Stimulated activated CD4-positive, alpha-beta T cell treated with anti-CD3 and anti-CD28 coated beads, Interleukin-2, amount 100 ng/mL, for 48 hours (primary cell): ENCODE measurements around the gene JMJD1C.

Experiments
- DNase-seq, 2 donors: peaks; one replicate each; pipeline ENCODE4 v3.0.0-alpha.2; 2020

The JMJD1C gene

GRCh38 chr10:63209705-63210104 lies 256.1 kb downstream of the JMJD1C start:
- no peak for DNase-seq

- no peak for DNase-seq
Measured at GRCh38 chr10:63208986-63209385, 256.8 kb downstream of the JMJD1C start.

- no peak for DNase-seq
Measured at GRCh38 chr10:63206997-63207811, 258.6 kb downstream of the JMJD1C start.

- DNase-seq = no peak
Measured at GRCh38 chr10:63206576-63206975, 259.2 kb downstream of the JMJD1C start.

- no peak for DNase-seq
Measured at GRCh38 chr10:63205421-63205820, 260.4 kb downstream of the JMJD1C start.

GRCh38 chr10:63204667-63205391 lies 260.9 kb downstream of the JMJD1C start:
- DNase-seq = no peak

- DNase-seq = no peak
Measured at GRCh38 chr10:63201118-63201517, 264.7 kb downstream of the JMJD1C start.

- DNase-seq = no peak
Measured at GRCh38 chr10:63200431-63200830, 265.3 kb downstream of the JMJD1C start.

GRCh38 chr10:63199716-63200115 lies 266.1 kb downstream of the JMJD1C start:
- no peak for DNase-seq

- no peak for DNase-seq
Measured at GRCh38 chr10:63197344-63198092, 268.3 kb downstream of the JMJD1C start.

GRCh38 chr10:63192826-63193225 lies 273.0 kb downstream of the JMJD1C start:
- DNase-seq = no peak

GRCh38 chr10:63175534-63175933 lies 290.2 kb downstream of the JMJD1C start:
- no peak for DNase-seq

- DNase-seq = no peak
Measured at GRCh38 chr10:63173468-63174232, 292.1 kb downstream of the JMJD1C start.

- DNase-seq = no peak
Measured at GRCh38 chr10:63171926-63172325, 293.9 kb downstream of the JMJD1C start.

GRCh38 chr10:63171255-63171855 lies 294.4 kb downstream of the JMJD1C start:
- DNase-seq = no peak

- DNase-seq = no peak
Measured at GRCh38 chr10:63169624-63170023, 296.2 kb downstream of the JMJD1C start.

GRCh38 chr10:63168821-63169462 lies 296.8 kb downstream of the JMJD1C start:
- no peak for DNase-seq

GRCh38 chr10:63166742-63167258 lies 299.0 kb downstream of the JMJD1C start:
- DNase-seq = no peak

GRCh38 chr10:63165249-63165648 lies 300.5 kb downstream of the JMJD1C start:
- DNase-seq = no peak

GRCh38 chr10:63164166-63164623 lies 301.6 kb downstream of the JMJD1C start:
- no peak for DNase-seq

- DNase-seq = no peak
Measured at GRCh38 chr10:63161592-63161991, 304.2 kb downstream of the JMJD1C start.
